SU-DHL-6 (cell line): ENCODE results near the gene PPP1R3D.

Experiments
- EZH2phosphoT487 ChIP-seq: fragments of 200-600 bp; sonication (generic), shearing (Covaris generic); conservative IDR thresholded peaks from 2 replicates; pipeline ENCODE4 v1.6.1; 2018; ENCODE audit warnings: mild to moderate bottlenecking, antibody characterized with exemption, low read length, moderate library complexity, mixed read lengths
- TF ChIP-seq, protein P1 (sequence below): fragments of 200-600 bp; sonication (generic); IDR thresholded peaks from one replicate; pipeline ENCODE4 v1.5.1; 2017; ENCODE audit warnings: antibody characterized with exemption, mild to moderate bottlenecking, low read length, moderate library complexity; ENCODE audit not compliant: insufficient read depth, poor library complexity, severe bottlenecking

DNA sequence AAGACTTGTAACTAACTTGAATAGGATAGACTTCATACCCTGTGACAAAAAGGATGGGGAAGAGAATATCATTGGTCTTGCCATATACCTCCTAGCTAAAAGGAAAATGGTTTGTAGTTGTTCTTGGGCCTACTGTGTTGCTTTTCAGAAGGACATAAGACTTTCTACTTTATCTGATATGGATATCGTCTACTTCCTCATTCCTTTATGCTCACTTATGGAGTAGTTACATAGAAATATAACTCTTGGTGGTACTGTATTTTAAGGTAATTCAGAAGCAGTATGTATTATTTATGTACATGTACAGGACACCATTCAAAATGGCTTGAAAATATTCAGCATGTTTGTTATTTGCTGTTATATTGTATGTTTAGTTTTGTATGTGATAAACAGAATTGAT, 8.1 kb upstream of the PPP1R3D start:
- TF ChIP-seq, protein P1, sequence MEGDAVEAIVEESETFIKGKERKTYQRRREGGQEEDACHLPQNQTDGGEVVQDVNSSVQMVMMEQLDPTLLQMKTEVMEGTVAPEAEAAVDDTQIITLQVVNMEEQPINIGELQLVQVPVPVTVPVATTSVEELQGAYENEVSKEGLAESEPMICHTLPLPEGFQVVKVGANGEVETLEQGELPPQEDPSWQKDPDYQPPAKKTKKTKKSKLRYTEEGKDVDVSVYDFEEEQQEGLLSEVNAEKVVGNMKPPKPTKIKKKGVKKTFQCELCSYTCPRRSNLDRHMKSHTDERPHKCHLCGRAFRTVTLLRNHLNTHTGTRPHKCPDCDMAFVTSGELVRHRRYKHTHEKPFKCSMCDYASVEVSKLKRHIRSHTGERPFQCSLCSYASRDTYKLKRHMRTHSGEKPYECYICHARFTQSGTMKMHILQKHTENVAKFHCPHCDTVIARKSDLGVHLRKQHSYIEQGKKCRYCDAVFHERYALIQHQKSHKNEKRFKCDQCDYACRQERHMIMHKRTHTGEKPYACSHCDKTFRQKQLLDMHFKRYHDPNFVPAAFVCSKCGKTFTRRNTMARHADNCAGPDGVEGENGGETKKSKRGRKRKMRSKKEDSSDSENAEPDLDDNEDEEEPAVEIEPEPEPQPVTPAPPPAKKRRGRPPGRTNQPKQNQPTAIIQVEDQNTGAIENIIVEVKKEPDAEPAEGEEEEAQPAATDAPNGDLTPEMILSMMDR = no peak
- no peak for TF ChIP-seq EZH2phosphoT487
